NCI-H345 treated with DMSO at 0.1 percent for 48 hours (cell line): ENCODE data around the gene DNAJB6.
"Not testable (repeated sequence)": the region's sequence is repeated elsewhere in the genome, so short reads cannot be mapped to it uniquely, and the experiment has no call there.

Experiments
- DNase-seq: peaks from one replicate; lab custom pipeline; 2025; ENCODE audit not compliant: unreplicated experiment; lab: John Stamatoyannopoulos, UW

Gene DNAJB6

GRCh38 chr7:157438121-157439025 lies 101.6 kb downstream of the DNAJB6 start:
- DNase-seq, result no peak

GRCh38 chr7:157439149-157439548 lies 102.3 kb downstream of the DNAJB6 start:
- DNase-seq, result no peak

- DNase-seq, result no peak
Measured at GRCh38 chr7:157439761-157440160, 103.0 kb downstream of the DNAJB6 start.

- DNase-seq, result no peak
Measured at GRCh38 chr7:157440346-157441022, 103.7 kb downstream of the DNAJB6 start.

GRCh38 chr7:157441023-157441399 lies 104.2 kb downstream of the DNAJB6 start:
- no peak for DNase-seq

- DNase-seq, result no peak
Measured at GRCh38 chr7:157442456-157442855, 105.7 kb downstream of the DNAJB6 start.

- no peak for DNase-seq
Measured at GRCh38 chr7:157442993-157443831, 106.4 kb downstream of the DNAJB6 start.

GRCh38 chr7:157444011-157444842 lies 107.4 kb downstream of the DNAJB6 start:
- no peak for DNase-seq

- no peak for DNase-seq
Measured at GRCh38 chr7:157444843-157445135, 108.0 kb downstream of the DNAJB6 start.

- no peak for DNase-seq
Measured at GRCh38 chr7:157445246-157445955, 108.6 kb downstream of the DNAJB6 start.

GRCh38 chr7:157445956-157446295 lies 109.1 kb downstream of the DNAJB6 start:
- DNase-seq, result no peak

GRCh38 chr7:157446322-157446721 lies 109.5 kb downstream of the DNAJB6 start:
- no peak for DNase-seq

- not testable (repeated sequence) for DNase-seq
Measured at GRCh38 chr7:157454003-157454402, 117.2 kb downstream of the DNAJB6 start.

GRCh38 chr7:157457355-157458253 lies 120.8 kb downstream of the DNAJB6 start:
- DNase-seq, result no peak

- DNase-seq, result no peak
Measured at GRCh38 chr7:157458254-157458633, 121.4 kb downstream of the DNAJB6 start.

- DNase-seq, result no peak
Measured at GRCh38 chr7:157459966-157460365, 123.2 kb downstream of the DNAJB6 start.

GRCh38 chr7:157460721-157461120 lies 123.9 kb downstream of the DNAJB6 start:
- no peak for DNase-seq

GRCh38 chr7:157461573-157462418 lies 125.0 kb downstream of the DNAJB6 start:
- DNase-seq, result no peak
